Loucy (cell line): ENCODE measurements around the gene ATP13A1.

ENCODE experiments used
- EZH2phosphoT487 ChIP-seq: fragments of 200-600 bp; IDR thresholded peaks from 2 replicates; pipeline ENCODE4 v1.6.1; 2018; ENCODE audit warnings: antibody characterized with exemption, mild to moderate bottlenecking, moderate library complexity, borderline replicate concordance
- TF ChIP-seq, protein P1 (sequence below): fragments of 200-600 bp; sonication (generic); conservative IDR thresholded peaks from 2 replicates; pipeline ENCODE4 v1.5.1; 2014; ENCODE audit warnings: mild to moderate bottlenecking, antibody characterized with exemption, low read length

- TF ChIP-seq, protein P1, sequence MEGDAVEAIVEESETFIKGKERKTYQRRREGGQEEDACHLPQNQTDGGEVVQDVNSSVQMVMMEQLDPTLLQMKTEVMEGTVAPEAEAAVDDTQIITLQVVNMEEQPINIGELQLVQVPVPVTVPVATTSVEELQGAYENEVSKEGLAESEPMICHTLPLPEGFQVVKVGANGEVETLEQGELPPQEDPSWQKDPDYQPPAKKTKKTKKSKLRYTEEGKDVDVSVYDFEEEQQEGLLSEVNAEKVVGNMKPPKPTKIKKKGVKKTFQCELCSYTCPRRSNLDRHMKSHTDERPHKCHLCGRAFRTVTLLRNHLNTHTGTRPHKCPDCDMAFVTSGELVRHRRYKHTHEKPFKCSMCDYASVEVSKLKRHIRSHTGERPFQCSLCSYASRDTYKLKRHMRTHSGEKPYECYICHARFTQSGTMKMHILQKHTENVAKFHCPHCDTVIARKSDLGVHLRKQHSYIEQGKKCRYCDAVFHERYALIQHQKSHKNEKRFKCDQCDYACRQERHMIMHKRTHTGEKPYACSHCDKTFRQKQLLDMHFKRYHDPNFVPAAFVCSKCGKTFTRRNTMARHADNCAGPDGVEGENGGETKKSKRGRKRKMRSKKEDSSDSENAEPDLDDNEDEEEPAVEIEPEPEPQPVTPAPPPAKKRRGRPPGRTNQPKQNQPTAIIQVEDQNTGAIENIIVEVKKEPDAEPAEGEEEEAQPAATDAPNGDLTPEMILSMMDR: no peak
- TF ChIP-seq EZH2phosphoT487: no peak
Observed at GRCh38 chr19:19686580-19686979, 23.1 kb upstream of the ATP13A1 start.
